A673 (cell line): ENCODE results near the gene CDKAL1. TPM values are rescaled to one million over a fixed set of nuclear protein-coding genes. Genes with fewer than 3 reads are reported as not detected.
A peak's percentile ranks its signal among the peaks of the same experiment; 100 is the strongest.
"Not testable (repeated sequence)": the region's sequence is repeated elsewhere in the genome, so short reads cannot be mapped to it uniquely, and the experiment has no call there.

Experiments used
- BruUV-seq: library from RNA; stranded (reverse); fragments of 400-500 nt; replicated peaks from 2 replicates; lab custom pipeline; 2021; lab: Mats Ljungman, UMichigan
- CTCF ChIA-PET: fragments of 300-600 bp; sonication (Branson Sonifier 250); formaldehyde crosslinking; loops from one replicate; lab custom pipeline; 2022; ENCODE audit warnings: antibody characterized with exemption; lab: Charles Lee
- POLR2A ChIA-PET: fragments of 300-600 bp; sonication (Branson Sonifier 250); formaldehyde crosslinking; loops from one replicate; lab custom pipeline; 2022; ENCODE audit warnings: antibody characterized with exemption; ENCODE audit not compliant: low non-redundant PET; lab: Charles Lee
- DNase-seq: peaks from one replicate; pipeline ENCODE4 v3.0.0-alpha.2; 2015; ENCODE audit warnings: low spot score
- H3K27ac ChIP-seq: fragments of 200-600 bp; sonication (generic); 2 replicates; pipeline ENCODE4 v1.5.1; 2016; ENCODE audit warnings: mixed run types, low read depth, mild to moderate bottlenecking, mixed read lengths, antibody characterized with exemption, low read length; ENCODE audit not compliant: poor library complexity, severe bottlenecking
- H3K27me3 ChIP-seq: fragments of 200-600 bp; sonication (generic); replicated peaks from 2 replicates; pipeline ENCODE4 v1.6.1; 2017; ENCODE audit warnings: mixed run types, low read depth, mild to moderate bottlenecking, mixed read lengths, antibody characterized with exemption, low read length; ENCODE audit not compliant: insufficient read depth, poor library complexity
- H3K36me3 ChIP-seq: fragments of 200-600 bp; sonication (generic); 2 replicates; pipeline ENCODE4 v1.6.1; 2016; ENCODE audit warnings: mixed run types, mild to moderate bottlenecking, mixed read lengths, antibody characterized with exemption, low read length; ENCODE audit not compliant: insufficient read depth, poor library complexity, severe bottlenecking
- H3K4me1 ChIP-seq: fragments of 200-600 bp; sonication (generic); 2 replicates; pipeline ENCODE4 v1.6.1; 2017; ENCODE audit warnings: mixed run types, mild to moderate bottlenecking, mixed read lengths, antibody characterized with exemption, low read length; ENCODE audit not compliant: insufficient read depth, poor library complexity, severe bottlenecking
- H3K4me3 ChIP-seq: fragments of 200-600 bp; sonication (generic); 2 replicates; pipeline ENCODE4 v1.5.1; 2016; ENCODE audit warnings: low read depth, mixed run types, mild to moderate bottlenecking, mixed read lengths, low read length; ENCODE audit not compliant: poor library complexity, severe bottlenecking
- H3K9me3 ChIP-seq: fragments of 200-600 bp; sonication (generic); 2 replicates; pipeline ENCODE4 v1.6.1; 2016; ENCODE audit warnings: mixed run types, low read depth, mild to moderate bottlenecking, mixed read lengths, antibody characterized with exemption, low read length; ENCODE audit not compliant: poor library complexity, severe bottlenecking
- CTCF ChIP-seq: fragments of 300-800, 200-600 bp; sonication (generic); conservative IDR thresholded peaks from 2 replicates; pipeline ENCODE4 v1.5.1; 2017; ENCODE audit warnings: low read depth, mild to moderate bottlenecking, antibody characterized with exemption, low read length, moderate library complexity, mixed read lengths
- EZH2 ChIP-seq: fragments of 200-600 bp; sonication (generic); IDR thresholded peaks from 2 replicates; pipeline ENCODE4 v1.6.1; 2017; ENCODE audit warnings: borderline replicate concordance, low read depth, mild to moderate bottlenecking, mixed read lengths, antibody characterized with exemption, low read length; ENCODE audit not compliant: poor library complexity, severe bottlenecking
- intact Hi-C: fragments of 100-400 bp; cut with micrococcal nuclease; formaldehyde crosslinking; loops from one replicate; pipeline ENCODE4 v1.10.0; 2022; ENCODE audit not compliant: unreplicated experiment
- total RNA-seq: library from RNA; stranded (reverse); gene quantifications from 2 replicates; pipeline ENCODE4 v1.2.3, GENCODE V29; 2021

The CDKAL1 gene
- total RNA-seq, 1 experiment from 2014 or later: 35.5 TPM

GRCh38 chr6:20747991-20748390, 213.7 kb downstream of the CDKAL1 start:
- Histone ChIP-seq H3K4me3 (no peak overlapping the region), H3K4me1 (peaks cover 26% of the 10 kb centered on the region), H3K36me3 (no peaks in the 10 kb centered on the region), H3K27me3 (no peaks in the 10 kb centered on the region), H3K27ac (no peak overlapping the region), H3K9me3 (peaks cover 7% of the 10 kb centered on the region)
- POLR2A ChIA-PET: no interaction called here
- no peak for DNase-seq
- CTCF ChIA-PET: no interaction called here
- BruUV-seq: no TSS peak
- intact Hi-C loops: no loop called here
- TF ChIP-seq CTCF (no peak), EZH2 (no peak)

GRCh38 chr6:20751293-20751935, 217.2 kb downstream of the CDKAL1 start:
- intact Hi-C loops: loop anchor here (10.0 kb wide), 3 partner anchors 123 to 433 kb away; partner anchors contain the start of gene E2F3
- DNase-seq: peak; percentile 26
- Histone ChIP-seq H3K27ac (peak overlapping the region; percentile 70), H3K27me3 (no peaks in the 10 kb centered on the region), H3K9me3 (peaks cover 16% of the 10 kb centered on the region), H3K4me1 (peaks cover 41% of the 10 kb centered on the region), H3K4me3 (no peak overlapping the region), H3K36me3 (no peaks in the 10 kb centered on the region)
- ChIA-PET CTCF (no interaction called here), POLR2A (no interaction called here)
- no peak for TF ChIP-seq CTCF
- TF ChIP-seq EZH2: no peak
- BruUV-seq: TSS peak; percentile 28

GRCh38 chr6:20755631-20756030, 221.4 kb downstream of the CDKAL1 start:
- BruUV-seq: no TSS peak
- CTCF ChIA-PET: no interaction called here
- Histone ChIP-seq H3K27ac (peak overlapping the region; percentile 92), H3K4me1 (peaks cover 55% of the 10 kb centered on the region), H3K36me3 (no peaks in the 10 kb centered on the region), H3K9me3 (peaks cover 9% of the 10 kb centered on the region), H3K4me3 (no peak overlapping the region), H3K27me3 (no peaks in the 10 kb centered on the region)
- POLR2A ChIA-PET: no interaction called here
- DNase-seq: no peak
- TF ChIP-seq EZH2 (no peak), CTCF (no peak)
- intact Hi-C loops: loop anchor here (1.0 to 10.0 kb wide), 5 partner anchors 119 to 838 kb away; partner anchors contain the start of genes E2F3 and SOX4

- CTCF ChIA-PET, H3K36me3 ChIP-seq, H3K27me3 ChIP-seq, H3K9me3 ChIP-seq, H3K4me3 ChIP-seq, BruUV-seq: not testable (repeated sequence)
- peak; percentile 88 for DNase-seq
- POLR2A ChIA-PET: interaction anchor here (0.6 kb wide), 1 partner anchor 433 kb away, joined by 5 read pairs; no protein-coding TSS in a partner anchor
- intact Hi-C loops: loop anchor here (1.0 to 10.0 kb wide), 5 partner anchors 118 to 837 kb away; partner anchors contain the start of genes E2F3 and SOX4
- peak overlapping the region; percentile 92 for H3K27ac ChIP-seq
- peaks cover 45% of the 10 kb centered on the region for H3K4me1 ChIP-seq
These were observed 222.4 kb downstream of the CDKAL1 start for GRCh38 chr6:20756584-20757147.
